DOHH2 (cell line): ENCODE data around the gene ZNF17.

Source experiments
- EZH2phosphoT487 ChIP-seq: fragments of 200-600 bp; sonication (generic); IDR thresholded peaks from 2 replicates; pipeline ENCODE4 v1.6.1; 2017; ENCODE audit warnings: borderline replicate concordance, mild to moderate bottlenecking, antibody characterized with exemption, low read length, moderate library complexity, mixed read lengths
- TF ChIP-seq, protein P1 (sequence below): fragments of 200-600 bp; sonication (generic); IDR thresholded peaks from one replicate; pipeline ENCODE4 v1.5.1; 2014; ENCODE audit warnings: antibody characterized with exemption, mild to moderate bottlenecking, low read depth, low read length; ENCODE audit not compliant: poor library complexity, severe bottlenecking

DNA sequence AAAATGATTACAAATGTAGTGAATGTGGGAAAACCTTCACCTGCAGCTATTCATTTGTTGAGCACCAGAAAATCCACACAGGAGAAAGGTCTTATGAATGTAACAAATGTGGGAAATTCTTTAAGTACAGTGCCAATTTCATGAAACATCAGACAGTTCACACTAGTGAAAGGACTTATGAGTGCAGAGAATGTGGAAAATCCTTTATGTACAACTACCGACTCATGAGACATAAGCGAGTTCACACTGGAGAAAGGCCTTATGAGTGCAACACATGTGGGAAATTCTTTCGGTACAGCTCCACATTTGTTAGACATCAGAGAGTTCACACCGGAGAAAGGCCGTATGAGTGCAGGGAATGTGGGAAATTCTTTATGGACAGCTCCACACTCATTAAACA is 12.1 kb upstream of the ZNF17 start:
- TF ChIP-seq, protein P1, sequence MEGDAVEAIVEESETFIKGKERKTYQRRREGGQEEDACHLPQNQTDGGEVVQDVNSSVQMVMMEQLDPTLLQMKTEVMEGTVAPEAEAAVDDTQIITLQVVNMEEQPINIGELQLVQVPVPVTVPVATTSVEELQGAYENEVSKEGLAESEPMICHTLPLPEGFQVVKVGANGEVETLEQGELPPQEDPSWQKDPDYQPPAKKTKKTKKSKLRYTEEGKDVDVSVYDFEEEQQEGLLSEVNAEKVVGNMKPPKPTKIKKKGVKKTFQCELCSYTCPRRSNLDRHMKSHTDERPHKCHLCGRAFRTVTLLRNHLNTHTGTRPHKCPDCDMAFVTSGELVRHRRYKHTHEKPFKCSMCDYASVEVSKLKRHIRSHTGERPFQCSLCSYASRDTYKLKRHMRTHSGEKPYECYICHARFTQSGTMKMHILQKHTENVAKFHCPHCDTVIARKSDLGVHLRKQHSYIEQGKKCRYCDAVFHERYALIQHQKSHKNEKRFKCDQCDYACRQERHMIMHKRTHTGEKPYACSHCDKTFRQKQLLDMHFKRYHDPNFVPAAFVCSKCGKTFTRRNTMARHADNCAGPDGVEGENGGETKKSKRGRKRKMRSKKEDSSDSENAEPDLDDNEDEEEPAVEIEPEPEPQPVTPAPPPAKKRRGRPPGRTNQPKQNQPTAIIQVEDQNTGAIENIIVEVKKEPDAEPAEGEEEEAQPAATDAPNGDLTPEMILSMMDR = no peak
- no peak for TF ChIP-seq EZH2phosphoT487
